HG03066 (cell line): ENCODE measurements around the gene CATSPERE.
A peak's percentile ranks its signal among the peaks of the same experiment; 100 is the strongest.
"Not testable (repeated sequence)": the region's sequence is repeated elsewhere in the genome, so short reads cannot be mapped to it uniquely, and the experiment has no call there.

Source experiments
- ATAC-seq: cut with Tn5 transposase; IDR thresholded peaks from one replicate; pipeline ENCODE4 v1.9.1; 2021; ENCODE audit warnings: low read depth; ENCODE audit not compliant: unreplicated experiment

CATSPERE gene

GRCh38 chr1:244659694-244660093 lies 198.6 kb downstream of the CATSPERE start:
- no peak for ATAC-seq

DNA sequence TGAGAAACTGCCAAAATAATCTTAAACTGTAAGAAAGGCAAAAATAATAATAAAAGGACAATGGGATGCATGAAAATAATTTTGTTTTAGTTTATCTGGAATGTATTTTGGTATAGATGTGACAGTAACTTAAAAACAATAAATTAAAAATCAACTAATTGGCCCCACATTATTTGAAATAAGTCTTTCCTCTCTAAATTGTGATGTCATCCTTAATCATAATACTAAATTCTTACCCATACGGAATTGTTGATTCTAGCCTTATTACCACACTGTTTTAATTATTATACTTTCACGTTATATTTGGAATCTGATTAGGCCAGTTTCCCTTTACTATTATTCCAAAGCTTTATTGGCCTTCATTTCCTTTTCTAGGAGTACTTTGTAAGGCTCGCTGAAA lies 199.5 kb downstream of the CATSPERE start:
- ATAC-seq: no peak

DNA sequence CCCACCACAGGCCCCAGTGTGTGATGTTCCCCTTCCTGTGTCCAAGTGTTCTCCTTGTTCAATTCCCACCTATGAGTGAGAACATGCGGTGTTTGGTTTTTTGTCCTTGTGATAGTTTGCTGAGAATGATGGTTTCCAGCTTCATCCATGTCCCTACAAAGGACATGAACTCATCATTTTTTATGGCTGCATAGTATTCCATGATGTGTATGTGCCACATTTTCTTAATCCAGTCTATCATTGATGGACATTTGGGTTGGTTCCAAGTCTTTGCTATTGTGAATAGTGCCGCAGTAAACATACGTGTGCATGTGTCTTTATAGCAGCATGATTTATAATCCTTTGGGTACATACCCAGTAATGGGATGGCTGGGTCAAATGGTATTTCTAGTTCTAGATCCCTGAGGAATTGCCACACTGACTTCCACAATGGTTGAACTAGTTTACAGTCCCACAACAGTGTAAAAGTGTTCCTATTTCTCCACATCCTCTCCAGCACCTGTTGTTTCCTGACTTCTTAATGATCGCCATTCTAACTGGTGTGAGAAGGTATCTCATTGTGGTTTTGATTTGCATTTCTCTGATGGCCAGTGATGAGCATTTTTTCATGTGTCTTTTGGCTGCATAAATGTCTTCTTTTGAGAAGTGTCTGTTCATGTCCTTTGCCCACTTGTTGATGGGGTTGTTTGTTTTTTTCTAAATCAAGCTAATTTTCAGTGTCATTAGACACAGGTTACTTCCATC lies 200.7 kb downstream of the CATSPERE start:
- ATAC-seq: not testable (repeated sequence)

GRCh38 chr1:244662599-244662998 lies 201.5 kb downstream of the CATSPERE start:
- ATAC-seq: no peak

DNA sequence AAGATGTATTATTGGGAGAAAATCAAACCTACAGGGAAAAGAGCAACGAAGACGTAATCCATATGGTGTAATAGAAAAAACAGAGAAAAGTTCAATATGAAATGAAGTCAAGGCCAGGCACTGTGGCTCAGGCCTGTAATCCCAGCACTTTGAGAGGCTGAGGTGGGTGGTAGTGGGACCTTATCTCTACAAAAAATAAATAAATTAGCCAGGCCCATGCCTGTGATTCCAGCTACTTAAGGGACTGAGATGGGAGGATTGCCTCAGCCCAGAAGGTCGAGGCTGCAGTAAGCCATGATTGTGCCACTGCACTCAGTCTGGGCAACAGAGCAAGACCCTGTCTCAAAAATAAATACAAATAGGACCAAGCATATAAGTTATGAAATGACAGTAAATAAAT lies 203.3 kb downstream of the CATSPERE start:
- ATAC-seq: no peak

DNA sequence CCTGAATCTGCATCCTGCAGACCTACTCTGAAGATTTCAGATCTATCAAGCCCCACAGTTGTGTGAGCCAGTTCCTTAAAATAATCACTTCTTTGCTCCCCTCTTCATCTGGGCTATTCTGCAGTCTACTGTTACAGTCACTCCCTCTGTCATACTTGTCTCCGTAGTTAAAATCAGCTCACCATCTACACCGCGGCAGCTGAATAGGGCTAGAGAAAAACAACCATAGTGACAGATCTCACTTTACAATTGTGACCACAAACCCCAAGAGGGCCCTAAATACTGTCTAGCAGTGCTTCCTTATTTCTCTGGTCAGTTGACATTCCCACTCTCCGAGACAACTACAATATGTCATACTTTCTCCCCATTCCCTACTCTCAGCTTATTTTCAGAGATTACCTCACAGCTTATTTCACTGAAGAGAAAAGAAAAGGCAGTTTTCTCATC lies 204.7 kb downstream of the CATSPERE start:
- peak; percentile 88 for ATAC-seq

- ATAC-seq: not testable (repeated sequence)
Measured at GRCh38 chr1:244666672-244667418, 205.8 kb downstream of the CATSPERE start.

DNA sequence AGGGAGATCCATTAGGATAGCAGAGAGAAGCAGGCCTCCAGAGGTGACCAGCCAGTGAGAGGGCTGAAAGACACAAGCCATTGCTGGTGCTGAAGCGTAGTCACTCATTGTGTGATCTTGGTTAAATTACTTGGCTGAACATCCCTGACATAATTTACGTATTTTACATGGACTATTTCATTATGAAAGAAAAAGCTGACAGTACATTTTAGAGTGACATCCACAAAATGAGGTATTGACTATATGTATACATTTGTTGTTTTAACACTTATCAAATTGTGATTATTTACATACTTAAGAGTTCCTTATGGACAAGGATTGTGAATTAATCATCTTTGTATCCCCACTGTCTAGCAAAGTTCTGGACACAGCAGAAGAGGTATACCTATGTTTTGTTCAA lies 206.7 kb downstream of the CATSPERE start:
- ATAC-seq: no peak

DNA sequence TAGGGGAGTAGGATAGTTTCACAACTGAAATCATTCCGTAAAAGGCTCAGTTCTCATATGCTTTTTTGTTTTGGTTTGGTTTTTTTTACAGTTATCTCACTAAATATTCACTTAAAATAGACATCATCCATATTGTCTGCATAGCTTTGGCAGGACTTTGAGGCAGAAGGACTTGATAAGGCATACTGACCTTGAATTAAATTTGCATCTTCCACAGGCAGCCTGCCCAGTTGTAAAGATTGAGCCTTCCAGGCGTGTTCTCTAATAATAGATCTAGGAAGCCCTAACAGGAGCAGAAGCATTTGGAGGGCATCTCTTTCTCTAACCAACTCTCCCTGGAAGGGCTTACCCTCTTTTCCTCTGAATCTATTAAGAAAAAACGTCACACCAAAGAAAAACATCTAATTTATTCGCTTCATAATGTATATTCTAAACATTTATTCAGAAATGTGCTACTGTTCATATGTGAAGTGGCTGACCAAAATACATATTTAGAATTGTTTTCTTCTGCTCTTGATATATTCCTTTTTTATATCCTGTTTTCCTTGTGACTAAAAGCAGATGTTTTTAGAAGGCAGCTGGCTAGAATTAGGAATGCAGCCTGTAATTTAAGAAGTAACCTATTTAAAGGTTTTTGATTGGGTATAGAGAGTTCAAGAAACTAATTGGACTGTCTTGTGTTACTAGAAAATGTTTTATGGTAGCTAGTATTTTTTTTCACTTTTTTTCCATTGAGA lies 212.0 kb downstream of the CATSPERE start:
- ATAC-seq: no peak

DNA sequence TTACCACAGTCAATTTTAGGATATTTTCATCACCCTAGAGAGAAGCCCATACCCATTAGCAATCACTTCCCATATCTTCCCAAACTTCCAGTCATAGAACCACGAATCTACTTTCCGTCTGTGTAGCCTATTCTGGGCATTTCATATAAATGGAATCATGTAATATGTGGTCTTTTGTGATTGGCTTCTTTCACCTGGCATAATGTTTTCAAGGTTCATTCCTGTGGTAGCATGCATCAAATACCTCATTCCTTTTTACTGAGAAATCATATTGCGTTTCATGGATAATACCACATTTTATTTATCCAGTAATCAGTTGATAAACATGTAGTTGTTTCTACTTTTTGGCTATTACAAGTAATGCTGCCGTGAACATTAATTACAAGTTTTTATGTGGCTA lies 213.4 kb downstream of the CATSPERE start:
- ATAC-seq: no peak

GRCh38 chr1:244675167-244675566 lies 214.1 kb downstream of the CATSPERE start:
- no peak for ATAC-seq

- no peak for ATAC-seq
Measured at GRCh38 chr1:244678697-244679096, 217.6 kb downstream of the CATSPERE start.

DNA sequence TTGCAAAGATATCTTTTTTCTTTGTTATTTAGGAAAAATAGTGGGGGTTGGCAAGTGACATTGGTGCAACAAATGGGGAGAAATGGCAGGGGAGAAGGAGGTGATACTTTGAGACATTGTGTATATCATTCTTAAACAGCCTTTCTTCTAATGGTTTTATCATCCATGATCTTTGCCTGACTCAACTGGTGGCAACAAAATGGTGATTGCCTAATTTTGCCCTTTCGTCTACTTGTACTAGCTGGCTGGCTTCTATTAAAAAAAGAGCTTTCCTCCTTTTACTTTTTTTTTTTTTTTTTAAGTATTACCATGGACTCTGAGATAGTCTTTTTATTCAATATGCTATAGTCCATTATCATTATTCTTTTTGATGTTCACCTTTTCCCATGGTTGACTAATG lies 219.6 kb downstream of the CATSPERE start:
- ATAC-seq: no peak

DNA sequence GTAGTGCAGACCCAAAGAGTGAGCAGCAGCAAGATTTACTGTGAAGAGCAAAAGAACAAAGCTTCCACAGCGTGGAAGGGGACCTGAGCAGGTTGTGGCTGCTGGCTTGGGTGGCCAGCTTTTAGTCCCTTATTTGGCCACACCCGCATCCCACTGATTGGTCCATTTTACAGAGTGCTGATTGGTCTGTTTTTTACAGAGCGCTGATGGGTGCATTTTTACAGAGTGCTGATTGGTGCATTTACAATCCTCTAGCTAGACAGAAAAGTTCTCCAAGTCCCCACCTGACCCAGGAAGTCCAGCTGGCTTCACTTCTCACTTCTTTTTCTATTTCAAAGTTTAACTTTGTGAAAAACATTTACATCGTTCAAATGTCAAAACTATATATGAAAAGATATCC lies 221.0 kb downstream of the CATSPERE start:
- ATAC-seq: not testable (repeated sequence)
